ENCODE data around the gene SERTAD3. TPM values are rescaled to one million over a fixed set of nuclear protein-coding genes. Genes with fewer than 3 reads are reported as not detected.

The SERTAD3 gene
- total RNA-seq, 1 experiment from 2014 or later, result 51.9 TPM

DNA sequence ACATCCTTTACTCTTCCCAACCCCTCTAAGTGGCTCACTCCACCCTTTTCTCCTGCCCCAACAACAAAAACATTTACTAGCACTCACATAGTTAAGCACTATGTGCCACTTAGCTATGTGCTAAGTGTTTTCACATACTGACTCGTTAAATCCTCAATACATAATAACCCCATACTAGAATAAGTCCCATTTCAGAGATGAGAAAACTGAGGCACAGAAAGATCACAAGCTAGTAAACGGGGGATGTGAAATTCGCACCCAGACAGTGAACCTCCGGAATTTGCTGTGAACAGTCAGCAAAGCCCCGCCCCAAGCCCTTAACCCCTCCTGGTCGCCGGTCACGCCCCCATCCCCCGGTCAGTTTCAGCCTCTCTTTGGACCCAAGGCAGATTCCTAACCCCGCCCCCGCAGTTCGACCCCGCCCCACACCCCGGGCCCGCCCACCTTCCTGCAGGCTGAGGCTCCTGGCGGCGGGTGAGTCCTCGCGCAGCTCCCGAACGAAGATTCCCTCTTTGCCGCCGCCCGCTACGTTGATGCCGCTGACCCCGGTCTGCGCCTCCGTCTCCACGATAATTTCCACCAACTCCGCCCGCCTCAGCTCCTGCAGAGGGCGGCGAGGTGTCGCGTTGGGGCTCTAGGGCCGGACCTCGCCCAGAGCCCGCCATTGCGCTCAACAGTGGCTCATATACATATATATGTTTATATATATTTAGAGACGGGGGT lies 40.7 kb downstream of the SERTAD3 start:
- CTCF ChIA-PET, result interaction anchor here (0.6 to 1.2 kb wide), 4 partner anchors 14 to 146 kb away, joined by 3 to 4 read pairs (median 4); no protein-coding TSS in a partner anchor
- H3K27ac Mint-ChIP-seq (ENCODE audit: unreplicated experiment), result peak overlapping the region; percentile 16
- DNase-seq, result peak; percentile 98
- TF ChIP-seq, protein P1, sequence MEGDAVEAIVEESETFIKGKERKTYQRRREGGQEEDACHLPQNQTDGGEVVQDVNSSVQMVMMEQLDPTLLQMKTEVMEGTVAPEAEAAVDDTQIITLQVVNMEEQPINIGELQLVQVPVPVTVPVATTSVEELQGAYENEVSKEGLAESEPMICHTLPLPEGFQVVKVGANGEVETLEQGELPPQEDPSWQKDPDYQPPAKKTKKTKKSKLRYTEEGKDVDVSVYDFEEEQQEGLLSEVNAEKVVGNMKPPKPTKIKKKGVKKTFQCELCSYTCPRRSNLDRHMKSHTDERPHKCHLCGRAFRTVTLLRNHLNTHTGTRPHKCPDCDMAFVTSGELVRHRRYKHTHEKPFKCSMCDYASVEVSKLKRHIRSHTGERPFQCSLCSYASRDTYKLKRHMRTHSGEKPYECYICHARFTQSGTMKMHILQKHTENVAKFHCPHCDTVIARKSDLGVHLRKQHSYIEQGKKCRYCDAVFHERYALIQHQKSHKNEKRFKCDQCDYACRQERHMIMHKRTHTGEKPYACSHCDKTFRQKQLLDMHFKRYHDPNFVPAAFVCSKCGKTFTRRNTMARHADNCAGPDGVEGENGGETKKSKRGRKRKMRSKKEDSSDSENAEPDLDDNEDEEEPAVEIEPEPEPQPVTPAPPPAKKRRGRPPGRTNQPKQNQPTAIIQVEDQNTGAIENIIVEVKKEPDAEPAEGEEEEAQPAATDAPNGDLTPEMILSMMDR (IDR thresholded peaks at IDR 0.05; ENCODE audit: unreplicated experiment), result no peak
- H3K4me1 Mint-ChIP-seq (ENCODE audit: low read depth, unreplicated experiment), result peaks cover 16% of the 10 kb centered on the region
- intact Hi-C loops (cut with micrococcal nuclease; ENCODE audit: unreplicated experiment), result no loop called here
- H3K36me3 Mint-ChIP-seq (ENCODE audit: insufficient read depth, unreplicated experiment), result no peaks in the 10 kb centered on the region
- H3K27me3 Mint-ChIP-seq (ENCODE audit: unreplicated experiment), result peaks cover 15% of the 10 kb centered on the region
- no peaks in the 10 kb centered on the region for H3K9me3 Mint-ChIP-seq (ENCODE audit: low read depth, unreplicated experiment)
- BruUV-seq (replicated peaks), result no TSS peak
- H3K4me3 Mint-ChIP-seq (ENCODE audit: low read depth, unreplicated experiment), result peak overlapping the region; percentile 77

DNA sequence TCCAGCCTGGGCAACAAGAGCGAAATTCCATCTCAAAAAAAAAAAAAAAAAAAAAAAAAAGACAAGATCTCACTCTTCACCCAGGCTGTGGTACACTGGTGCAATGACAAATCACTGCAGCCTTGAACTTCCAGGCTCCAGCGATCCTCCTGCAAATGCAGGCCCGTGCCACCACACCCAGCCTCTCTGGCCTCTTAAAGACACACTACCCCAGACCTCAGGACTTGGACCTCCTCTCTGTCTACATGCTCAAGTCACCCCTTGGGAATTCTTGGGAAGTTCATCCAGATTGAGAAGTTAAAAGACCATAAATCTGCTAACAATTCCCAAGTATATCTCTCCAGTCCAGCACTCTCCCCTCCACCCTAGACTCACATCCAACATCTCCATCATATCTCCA lies 43.6 kb downstream of the SERTAD3 start:
- H3K4me3 Mint-ChIP-seq (ENCODE audit: low read depth, unreplicated experiment), result no peak overlapping the region
- H3K4me1 Mint-ChIP-seq (ENCODE audit: low read depth, unreplicated experiment), result peaks cover 16% of the 10 kb centered on the region
- H3K9me3 Mint-ChIP-seq (ENCODE audit: low read depth, unreplicated experiment), result no peaks in the 10 kb centered on the region
- no peak overlapping the region for H3K27ac Mint-ChIP-seq (ENCODE audit: unreplicated experiment)
- H3K27me3 Mint-ChIP-seq (ENCODE audit: unreplicated experiment), result peaks cover 15% of the 10 kb centered on the region
- CTCF ChIA-PET, result interaction anchor here (0.6 kb wide), 1 partner anchor 49 kb away, joined by 8 read pairs; no protein-coding TSS in a partner anchor
- intact Hi-C loops (cut with micrococcal nuclease; ENCODE audit: unreplicated experiment), result no loop called here
- DNase-seq, result no peak
- TF ChIP-seq, protein P1 (IDR thresholded peaks at IDR 0.05; ENCODE audit: unreplicated experiment), result no peak
- BruUV-seq (replicated peaks), result no TSS peak
- no peaks in the 10 kb centered on the region for H3K36me3 Mint-ChIP-seq (ENCODE audit: insufficient read depth, unreplicated experiment)

DNA sequence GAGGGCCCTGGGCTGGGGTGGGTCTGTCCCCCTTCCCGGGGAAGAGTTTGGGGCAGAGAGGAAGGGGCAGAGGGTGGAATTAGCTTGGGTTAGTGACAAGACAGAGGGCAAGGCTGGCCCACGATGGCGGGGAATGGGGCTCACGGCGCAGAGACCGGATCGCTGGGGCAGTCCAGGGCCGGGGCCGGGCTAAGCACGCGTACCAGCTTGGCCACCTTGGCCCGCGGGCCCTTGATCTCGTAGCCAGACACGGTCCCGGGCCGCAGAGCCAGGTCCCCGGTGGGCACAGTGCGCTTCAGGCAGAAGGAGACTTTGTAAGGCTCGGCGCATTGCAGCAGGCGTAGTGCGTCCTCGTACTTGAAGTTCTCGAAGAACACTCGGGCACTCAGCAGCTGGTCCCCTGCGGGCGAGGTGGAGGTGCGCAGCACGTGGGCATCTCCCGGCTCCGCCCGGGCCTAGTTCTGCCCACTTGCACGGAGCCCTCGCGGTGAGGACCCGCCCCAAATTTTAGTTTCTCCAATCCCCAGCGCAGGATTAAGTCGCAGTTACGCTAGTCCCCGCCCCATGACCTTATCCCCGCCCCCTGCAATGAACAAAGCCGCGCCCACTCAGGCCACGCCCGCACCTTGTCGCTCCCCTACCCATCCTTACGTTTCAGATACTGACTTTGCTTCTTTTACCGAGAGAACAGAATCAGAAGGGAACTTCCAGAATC lies 45.6 kb downstream of the SERTAD3 start:
- Mint-ChIP-seq H3K36me3 (ENCODE audit: insufficient read depth, unreplicated experiment) (peaks cover 3% of the 10 kb centered on the region), H3K4me3 (ENCODE audit: low read depth, unreplicated experiment) (no peak overlapping the region)
- CTCF ChIA-PET, result no interaction called here

DNA sequence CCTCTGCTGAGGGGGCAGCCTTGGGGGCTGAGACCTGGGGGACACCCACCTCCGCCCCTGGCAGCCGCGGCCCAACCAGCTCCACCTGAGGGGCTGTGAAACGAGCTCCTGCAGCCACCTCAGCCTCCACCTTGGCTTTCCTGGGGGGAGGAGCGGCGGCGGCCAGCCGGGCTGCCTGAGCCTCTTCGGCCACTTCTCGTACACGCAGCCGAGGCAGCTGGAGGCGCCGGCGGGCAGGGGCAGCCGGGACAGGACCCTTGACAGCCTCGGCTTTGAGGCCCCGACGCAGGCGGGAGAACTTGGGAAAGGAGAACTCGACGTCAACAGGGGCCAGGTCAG lies 46.6 kb downstream of the SERTAD3 start:
- Mint-ChIP-seq H3K36me3 (ENCODE audit: insufficient read depth, unreplicated experiment) (peaks cover 12% of the 10 kb centered on the region), H3K27ac (ENCODE audit: unreplicated experiment) (no peak overlapping the region), H3K4me1 (ENCODE audit: low read depth, unreplicated experiment) (peaks cover 22% of the 10 kb centered on the region), H3K27me3 (ENCODE audit: unreplicated experiment) (peaks cover 15% of the 10 kb centered on the region), H3K9me3 (ENCODE audit: low read depth, unreplicated experiment) (no peaks in the 10 kb centered on the region), H3K4me3 (ENCODE audit: low read depth, unreplicated experiment) (no peak overlapping the region)
- TF ChIP-seq, protein P1 (IDR thresholded peaks at IDR 0.05; ENCODE audit: unreplicated experiment), result no peak
- CTCF ChIA-PET, result no interaction called here
- intact Hi-C loops (cut with micrococcal nuclease; ENCODE audit: unreplicated experiment), result no loop called here
- no TSS peak for BruUV-seq (replicated peaks)
- no peak for DNase-seq

More for the DNA sequence above, 45.6 kb downstream of the SERTAD3 start:
- H3K27ac Mint-ChIP-seq (ENCODE audit: unreplicated experiment), result no peak overlapping the region
- TF ChIP-seq, protein P1 (IDR thresholded peaks at IDR 0.05; ENCODE audit: unreplicated experiment), result no peak
- no peaks in the 10 kb centered on the region for H3K9me3 Mint-ChIP-seq (ENCODE audit: low read depth, unreplicated experiment)
- DNase-seq, result no peak
- peaks cover 15% of the 10 kb centered on the region for H3K27me3 Mint-ChIP-seq (ENCODE audit: unreplicated experiment)
- BruUV-seq (replicated peaks), result no TSS peak
- H3K4me1 Mint-ChIP-seq (ENCODE audit: low read depth, unreplicated experiment), result peaks cover 19% of the 10 kb centered on the region
- intact Hi-C loops (cut with micrococcal nuclease; ENCODE audit: unreplicated experiment), result no loop called here
